Activated CD8-positive, alpha-beta T cell treated with anti-CD3 and anti-CD28 coated beads, Interleukin-2, amount 10 ng/mL, durations not matched to agents 7 days and 5 days (primary cell): ENCODE measurements around the gene ATG9A. TPM values are rescaled to one million over a fixed set of nuclear protein-coding genes. Genes with fewer than 3 reads are reported as not detected.

Experiments
- ATAC-seq: fragments of 150-1000 bp; cut with Tn5 transposase; one replicate; pipeline ENCODE4 v1.10.0; 2021; ENCODE audit warnings: moderate library complexity
- CTCF ChIA-PET: fragments of 350-600 bp; sonication (Branson Sonifier 250); formaldehyde crosslinking; loops from one replicate; lab custom pipeline; 2021; ENCODE audit warnings: antibody characterized with exemption; lab: Charles Lee
- POLR2A ChIA-PET: fragments of 350-600 bp; sonication (Branson Sonifier 250); formaldehyde crosslinking; loops from one replicate; lab custom pipeline; 2021; ENCODE audit warnings: antibody characterized with exemption; lab: Charles Lee
- DNase-seq: peaks from one replicate; pipeline ENCODE4 v3.0.0-alpha.2; 2020
- H3K27ac Mint-ChIP-seq: one replicate; pipeline ENCODE4 v1.8.0; 2021; ENCODE audit warnings: mild to moderate bottlenecking, mixed read lengths
- H3K27me3 Mint-ChIP-seq: one replicate; pipeline ENCODE4 v1.8.0; 2021; ENCODE audit warnings: low read depth, mixed read lengths
- H3K36me3 Mint-ChIP-seq: one replicate; pipeline ENCODE4 v1.8.0; 2021; ENCODE audit warnings: low read depth, mixed read lengths
- H3K4me1 Mint-ChIP-seq: one replicate; pipeline ENCODE4 v1.8.0; 2021; ENCODE audit warnings: low read depth, mixed read lengths
- H3K4me3 Mint-ChIP-seq: one replicate; pipeline ENCODE4 v1.8.0; 2021; ENCODE audit warnings: mild to moderate bottlenecking, mixed read lengths
- H3K9me3 Mint-ChIP-seq: one replicate; pipeline ENCODE4 v1.8.0; 2022; ENCODE audit warnings: mixed read lengths; ENCODE audit not compliant: insufficient read depth
- total RNA-seq, 2 experiments: library from RNA; stranded (reverse); gene quantifications; one replicate each; pipeline ENCODE4 v1.2.3, GENCODE V29; 2021

Gene ATG9A
- total RNA-seq, 2 experiments from 2014 or later: 51.7 to 53.8 TPM

GRCh38 chr2:219252084-219252483, 22.6 kb upstream of the ATG9A start:
- no peak for ATAC-seq
- peaks cover 63% of the 10 kb centered on the region for H3K4me1 Mint-ChIP-seq
- peaks cover 58% of the 10 kb centered on the region for H3K36me3 Mint-ChIP-seq
- no peaks in the 10 kb centered on the region for H3K27me3 Mint-ChIP-seq
- ChIA-PET CTCF (interaction anchor here (0.9 to 6.2 kb wide), 7 partner anchors 22 to 93 kb away, joined by 4 to 79 read pairs (median 10); partner anchors contain the start of genes ANKZF1, ATG9A, DNAJB2 and SLC23A3), POLR2A (interaction anchor here (0.7 to 4.6 kb wide), 13 partner anchors 10 to 75 kb away, joined by 3 to 77 read pairs (median 6); partner anchors contain the start of genes ABCB6, ANKZF1, ATG9A and CNPPD1)
- H3K9me3 Mint-ChIP-seq: no peaks in the 10 kb centered on the region
- H3K4me3 Mint-ChIP-seq: peak overlapping the region; percentile 99
- DNase-seq: peak; percentile 46
- peak overlapping the region; percentile 100 for H3K27ac Mint-ChIP-seq

- peak overlapping the region; percentile 100 for H3K27ac Mint-ChIP-seq
- peaks cover 67% of the 10 kb centered on the region for H3K4me1 Mint-ChIP-seq
- ATAC-seq (no peak), DNase-seq (no peak)
- POLR2A ChIA-PET: interaction anchor here (0.7 to 4.6 kb wide), 5 partner anchors 10 to 75 kb away, joined by 3 to 77 read pairs (median 8); partner anchors contain the start of genes ANKZF1, ATG9A, CNPPD1 and DNAJB2
- CTCF ChIA-PET: interaction anchor here (0.8 to 6.2 kb wide), 6 partner anchors 22 to 81 kb away, joined by 3 to 79 read pairs (median 10); partner anchors contain the start of genes ANKZF1, ATG9A, DNAJB2 and SLC23A3
- H3K4me3 Mint-ChIP-seq: peak overlapping the region; percentile 99
- H3K9me3 Mint-ChIP-seq: no peaks in the 10 kb centered on the region
- H3K27me3 Mint-ChIP-seq: no peaks in the 10 kb centered on the region
- peaks cover 63% of the 10 kb centered on the region for H3K36me3 Mint-ChIP-seq
These were observed 22.2 kb upstream of the ATG9A start for GRCh38 chr2:219251656-219252055.

- Mint-ChIP-seq H3K27me3 (no peaks in the 10 kb centered on the region), H3K27ac (peak overlapping the region; percentile 100), H3K4me3 (peak overlapping the region; percentile 99), H3K9me3 (no peaks in the 10 kb centered on the region), H3K36me3 (peaks cover 71% of the 10 kb centered on the region), H3K4me1 (peaks cover 75% of the 10 kb centered on the region)
- CTCF ChIA-PET: interaction anchor here (0.7 to 6.3 kb wide), 9 partner anchors 11 to 540 kb away, joined by 3 to 65 read pairs (median 6); partner anchors contain the start of genes ANKZF1, ATG9A and DNAJB2
- DNase-seq (peak; percentile 34), ATAC-seq (no peak)
- POLR2A ChIA-PET: interaction anchor here (0.6 to 3.6 kb wide), 9 partner anchors 10 to 90 kb away, joined by 3 to 30 read pairs (median 3); partner anchors contain the start of genes ANKZF1, ATG9A, CNPPD1 and DNAJB2
These were observed 20.8 kb upstream of the ATG9A start for GRCh38 chr2:219250049-219250781.

GRCh38 chr2:219249203-219249980, 20.0 kb upstream of the ATG9A start:
- ChIA-PET POLR2A (interaction anchor here (0.6 to 3.6 kb wide), 12 partner anchors 10 to 90 kb away, joined by 3 to 30 read pairs (median 4); partner anchors contain the start of genes ABCB6, ANKZF1, ATG9A and CNPPD1), CTCF (interaction anchor here (0.9 to 6.3 kb wide), 12 partner anchors 10 to 539 kb away, joined by 3 to 65 read pairs (median 5); partner anchors contain the start of genes ANKZF1, ATG9A, DNAJB2 and SLC23A3)
- Mint-ChIP-seq H3K27me3 (no peaks in the 10 kb centered on the region), H3K27ac (peak overlapping the region; percentile 100), H3K4me3 (peak overlapping the region; percentile 99), H3K36me3 (peaks cover 71% of the 10 kb centered on the region), H3K4me1 (peaks cover 73% of the 10 kb centered on the region), H3K9me3 (no peaks in the 10 kb centered on the region)
- ATAC-seq (no peak), DNase-seq (peak; percentile 63)

- H3K4me3 Mint-ChIP-seq: peak overlapping the region; percentile 99
- H3K4me1 Mint-ChIP-seq: peaks cover 77% of the 10 kb centered on the region
- H3K27me3 Mint-ChIP-seq: no peaks in the 10 kb centered on the region
- H3K9me3 Mint-ChIP-seq: no peaks in the 10 kb centered on the region
- CTCF ChIA-PET: interaction anchor here (0.9 to 6.3 kb wide), 13 partner anchors 10 to 89 kb away, joined by 3 to 65 read pairs (median 5); partner anchors contain the start of genes ANKZF1, ATG9A, DNAJB2 and SLC23A3
- H3K27ac Mint-ChIP-seq: peak overlapping the region; percentile 100
- ATAC-seq: no peak
- no peak for DNase-seq
- peaks cover 71% of the 10 kb centered on the region for H3K36me3 Mint-ChIP-seq
- POLR2A ChIA-PET: interaction anchor here (0.8 to 3.6 kb wide), 10 partner anchors 10 to 72 kb away, joined by 3 to 30 read pairs (median 6); partner anchors contain the start of genes ABCB6, ANKZF1, ATG9A and CNPPD1
These were observed 19.4 kb upstream of the ATG9A start for GRCh38 chr2:219248845-219249202.

GRCh38 chr2:219247678-219248642, 18.5 kb upstream of the ATG9A start:
- DNase-seq: peak; percentile 83
- ChIA-PET CTCF (interaction anchor here (0.7 to 6.3 kb wide), 13 partner anchors 9 to 93 kb away, joined by 3 to 65 read pairs (median 4); partner anchors contain the start of genes ANKZF1, ATG9A, DNAJB2 and SLC23A3), POLR2A (interaction anchor here (0.8 to 3.6 kb wide), 11 partner anchors 10 to 72 kb away, joined by 3 to 30 read pairs (median 5); partner anchors contain the start of genes ABCB6, ANKZF1, ATG9A and CNPPD1)
- Mint-ChIP-seq H3K4me3 (peak overlapping the region; percentile 99), H3K36me3 (peaks cover 72% of the 10 kb centered on the region), H3K9me3 (no peaks in the 10 kb centered on the region), H3K27me3 (no peaks in the 10 kb centered on the region), H3K4me1 (peaks cover 84% of the 10 kb centered on the region), H3K27ac (peak overlapping the region; percentile 100)
- ATAC-seq: peak; percentile 51

- ATAC-seq: no peak
- H3K36me3 Mint-ChIP-seq: peaks cover 59% of the 10 kb centered on the region
- no peaks in the 10 kb centered on the region for H3K27me3 Mint-ChIP-seq
- H3K9me3 Mint-ChIP-seq: no peaks in the 10 kb centered on the region
- peak overlapping the region; percentile 100 for H3K27ac Mint-ChIP-seq
- DNase-seq: peak; percentile 24
- ChIA-PET POLR2A (interaction anchor here (0.9 to 3.9 kb wide), 7 partner anchors 8 to 46 kb away, joined by 3 to 66 read pairs (median 19); partner anchors contain the start of genes ANKZF1, ATG9A, DNAJB2 and TUBA4A), CTCF (interaction anchor here (1.9 to 6.3 kb wide), 4 partner anchors 8 to 48 kb away, joined by 8 to 65 read pairs (median 26); partner anchors contain the start of genes ANKZF1, ATG9A, DNAJB2 and TUBA4A)
- H3K4me1 Mint-ChIP-seq: peaks cover 78% of the 10 kb centered on the region
- peak overlapping the region; percentile 99 for H3K4me3 Mint-ChIP-seq
These were observed 17.1 kb upstream of the ATG9A start for GRCh38 chr2:219246559-219246958.

GRCh38 chr2:219245899-219246230, 16.4 kb upstream of the ATG9A start:
- Mint-ChIP-seq H3K27me3 (no peaks in the 10 kb centered on the region), H3K27ac (peak overlapping the region; percentile 100), H3K9me3 (no peaks in the 10 kb centered on the region), H3K36me3 (peaks cover 52% of the 10 kb centered on the region), H3K4me1 (peaks cover 71% of the 10 kb centered on the region), H3K4me3 (peak overlapping the region; percentile 99)
- POLR2A ChIA-PET: interaction anchor here (0.9 to 3.9 kb wide), 10 partner anchors 9 to 70 kb away, joined by 3 to 66 read pairs (median 10); partner anchors contain the start of genes ANKZF1, ATG9A, CNPPD1 and DNAJB2
- CTCF ChIA-PET: interaction anchor here (0.9 to 6.3 kb wide), 8 partner anchors 9 to 85 kb away, joined by 3 to 65 read pairs (median 8); partner anchors contain the start of genes ANKZF1, ATG9A, DNAJB2 and NHEJ1
- no peak for ATAC-seq
- peak; percentile 42 for DNase-seq

GRCh38 chr2:219245148-219245898, 15.9 kb upstream of the ATG9A start, which contains the start of the genes GLB1L and STK16:
Gene GLB1L (minus strand): TSS chr2:219245444. CDS start chr2:219243573, 1,871 bp downstream.
Gene STK16 (plus strand): TSS chr2:219245479. CDS start chr2:219246000, 521 bp downstream.
- Mint-ChIP-seq H3K4me1 (peaks cover 66% of the 10 kb centered on the region), H3K9me3 (no peaks in the 10 kb centered on the region), H3K36me3 (peaks cover 46% of the 10 kb centered on the region), H3K27me3 (no peaks in the 10 kb centered on the region), H3K27ac (peak within 1 kb of the TSS; percentile 100), H3K4me3 (peak within 1 kb of the TSS; percentile 99)
- CTCF ChIA-PET: interaction anchor here (0.9 to 6.3 kb wide), 13 partner anchors 10 to 85 kb away, joined by 3 to 65 read pairs (median 5); partner anchors contain the start of genes ABCB6, ANKZF1, ATG9A and DNAJB2
- POLR2A ChIA-PET: interaction anchor here (0.5 to 3.9 kb wide), 16 partner anchors 9 to 86 kb away, joined by 3 to 66 read pairs (median 6); partner anchors contain the start of genes ANKZF1, ATG9A, CNPPD1 and DNAJB2
- DNase-seq: peak; percentile 92
- peak; percentile 74 for ATAC-seq
